Measurements from ENCODE around the gene RAB31. TPM values are rescaled to one million over a fixed set of nuclear protein-coding genes. Genes with fewer than 3 reads are reported as not detected.
A peak's percentile ranks its signal among the peaks of the same experiment; 100 is the strongest.
"Not testable (repeated sequence)": the region's sequence is repeated elsewhere in the genome, so short reads cannot be mapped to it uniquely, and the experiment has no call there.

The RAB31 gene
- total RNA-seq, 2 experiments from 2014 or later = not detected

DNA sequence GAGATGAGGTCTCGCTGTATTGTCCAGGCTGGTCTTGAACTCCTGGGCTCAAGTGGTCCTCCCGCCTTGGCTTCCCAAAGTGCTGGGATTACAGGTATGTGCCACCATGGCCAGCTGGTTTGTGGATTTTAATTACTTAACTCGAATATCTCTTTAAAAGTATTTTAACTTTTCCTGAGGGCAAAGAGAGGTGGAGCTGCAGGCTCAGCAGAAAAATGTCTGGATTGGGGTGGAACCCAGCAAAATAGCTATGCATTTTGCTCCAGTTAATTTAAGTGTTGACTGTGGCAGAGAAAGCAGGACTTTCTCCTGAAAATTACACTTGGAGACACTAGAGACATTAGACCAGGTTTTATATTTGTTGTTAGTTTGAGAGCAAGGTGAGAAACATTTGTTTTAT, 142.2 kb downstream of the RAB31 start:
- H3K27ac Mint-ChIP-seq = no peak overlapping the region
- no peak for DNase-seq
- CTCF ChIA-PET = no interaction called here
- no peak overlapping the region for H3K4me3 Mint-ChIP-seq
- H3K4me1 Mint-ChIP-seq (ENCODE audit: low read depth) = no peaks in the 10 kb centered on the region
- H3K27me3 Mint-ChIP-seq (ENCODE audit: low read depth) = peaks cover 35% of the 10 kb centered on the region
- H3K36me3 Mint-ChIP-seq (ENCODE audit: low read depth) = no peaks in the 10 kb centered on the region
- no peak for ATAC-seq
- H3K9me3 Mint-ChIP-seq (ENCODE audit: insufficient read depth) = no peaks in the 10 kb centered on the region
- POLR2A ChIA-PET = no interaction called here

- Mint-ChIP-seq H3K36me3 (ENCODE audit: low read depth) (no peaks in the 10 kb centered on the region), H3K9me3 (ENCODE audit: insufficient read depth) (no peaks in the 10 kb centered on the region), H3K27me3 (ENCODE audit: low read depth) (peaks cover 33% of the 10 kb centered on the region), H3K27ac (no peak overlapping the region), H3K4me3 (no peak overlapping the region), H3K4me1 (ENCODE audit: low read depth) (no peaks in the 10 kb centered on the region)
- POLR2A ChIA-PET = no interaction called here
- DNase-seq (no peak), ATAC-seq (no peak)
- CTCF ChIA-PET = no interaction called here
Measured at GRCh38 chr18:9851511-9851910, 143.4 kb downstream of the RAB31 start.

GRCh38 chr18:9852266-9853081, 144.4 kb downstream of the RAB31 start:
- Mint-ChIP-seq H3K4me3 (no peak overlapping the region), H3K27me3 (ENCODE audit: low read depth) (peaks cover 32% of the 10 kb centered on the region), H3K4me1 (ENCODE audit: low read depth) (no peaks in the 10 kb centered on the region), H3K9me3 (ENCODE audit: insufficient read depth) (no peaks in the 10 kb centered on the region), H3K36me3 (ENCODE audit: low read depth) (no peaks in the 10 kb centered on the region), H3K27ac (no peak overlapping the region)
- CTCF ChIA-PET = no interaction called here
- ATAC-seq = no peak
- POLR2A ChIA-PET = no interaction called here
- DNase-seq = no peak

- POLR2A ChIA-PET = no interaction called here
- ATAC-seq (no peak), DNase-seq (no peak)
- H3K27ac Mint-ChIP-seq = no peak overlapping the region
- H3K4me3 Mint-ChIP-seq = no peak overlapping the region
- no peaks in the 10 kb centered on the region for H3K4me1 Mint-ChIP-seq (ENCODE audit: low read depth)
- CTCF ChIA-PET = no interaction called here
- peaks cover 19% of the 10 kb centered on the region for H3K27me3 Mint-ChIP-seq (ENCODE audit: low read depth)
- no peaks in the 10 kb centered on the region for H3K9me3 Mint-ChIP-seq (ENCODE audit: insufficient read depth)
- H3K36me3 Mint-ChIP-seq (ENCODE audit: low read depth) = no peaks in the 10 kb centered on the region
Measured at GRCh38 chr18:9854801-9855676, 146.9 kb downstream of the RAB31 start.

GRCh38 chr18:9855681-9856080, 147.6 kb downstream of the RAB31 start:
- peaks cover 16% of the 10 kb centered on the region for H3K27me3 Mint-ChIP-seq (ENCODE audit: low read depth)
- H3K27ac Mint-ChIP-seq = no peak overlapping the region
- ChIA-PET CTCF (no interaction called here), POLR2A (no interaction called here)
- no peak for DNase-seq
- no peak for ATAC-seq
- no peaks in the 10 kb centered on the region for H3K4me1 Mint-ChIP-seq (ENCODE audit: low read depth)
- H3K4me3 Mint-ChIP-seq = no peak overlapping the region
- H3K36me3 Mint-ChIP-seq (ENCODE audit: low read depth) = no peaks in the 10 kb centered on the region
- no peaks in the 10 kb centered on the region for H3K9me3 Mint-ChIP-seq (ENCODE audit: insufficient read depth)

GRCh38 chr18:9856092-9856491, 148.0 kb downstream of the RAB31 start:
- ChIA-PET POLR2A (no interaction called here), CTCF (no interaction called here)
- no peaks in the 10 kb centered on the region for H3K4me1 Mint-ChIP-seq (ENCODE audit: low read depth)
- H3K27ac Mint-ChIP-seq = no peak overlapping the region
- ATAC-seq (no peak), DNase-seq (no peak)
- no peaks in the 10 kb centered on the region for H3K36me3 Mint-ChIP-seq (ENCODE audit: low read depth)
- H3K4me3 Mint-ChIP-seq = no peak overlapping the region
- H3K9me3 Mint-ChIP-seq (ENCODE audit: insufficient read depth) = no peaks in the 10 kb centered on the region
- peaks cover 16% of the 10 kb centered on the region for H3K27me3 Mint-ChIP-seq (ENCODE audit: low read depth)

DNA sequence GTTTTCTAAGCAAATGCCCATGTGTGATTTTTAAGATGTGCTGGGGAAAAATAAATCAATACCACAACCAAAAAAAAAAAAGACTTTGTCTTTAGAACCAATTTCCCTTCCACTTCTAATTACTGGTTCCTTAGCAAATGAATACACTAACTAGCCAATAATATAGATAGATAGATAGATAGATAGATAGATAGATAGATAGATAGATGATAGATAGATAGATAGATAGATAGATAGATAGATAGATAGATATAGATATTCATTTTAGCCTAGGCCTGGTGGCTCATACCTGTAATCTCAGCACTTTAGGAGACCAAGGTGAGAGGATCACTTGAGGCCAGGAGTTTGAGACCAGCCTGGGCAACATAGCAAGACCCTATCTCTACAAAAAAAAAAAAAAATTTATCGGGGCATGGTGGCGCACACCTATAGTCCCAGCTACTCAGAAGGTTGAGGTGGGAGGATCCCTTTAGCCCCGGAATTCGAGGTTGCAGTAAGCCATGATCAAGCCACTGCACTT, 149.4 kb downstream of the RAB31 start:
- H3K4me3 Mint-ChIP-seq; H3K27ac Mint-ChIP-seq; CTCF ChIA-PET; ATAC-seq; H3K9me3 Mint-ChIP-seq (ENCODE audit: insufficient read depth); POLR2A ChIA-PET; H3K36me3 Mint-ChIP-seq (ENCODE audit: low read depth); DNase-seq; H3K4me1 Mint-ChIP-seq (ENCODE audit: low read depth): not testable (repeated sequence)
- H3K27me3 Mint-ChIP-seq (ENCODE audit: low read depth) = peaks cover 16% of the 10 kb centered on the region

DNA sequence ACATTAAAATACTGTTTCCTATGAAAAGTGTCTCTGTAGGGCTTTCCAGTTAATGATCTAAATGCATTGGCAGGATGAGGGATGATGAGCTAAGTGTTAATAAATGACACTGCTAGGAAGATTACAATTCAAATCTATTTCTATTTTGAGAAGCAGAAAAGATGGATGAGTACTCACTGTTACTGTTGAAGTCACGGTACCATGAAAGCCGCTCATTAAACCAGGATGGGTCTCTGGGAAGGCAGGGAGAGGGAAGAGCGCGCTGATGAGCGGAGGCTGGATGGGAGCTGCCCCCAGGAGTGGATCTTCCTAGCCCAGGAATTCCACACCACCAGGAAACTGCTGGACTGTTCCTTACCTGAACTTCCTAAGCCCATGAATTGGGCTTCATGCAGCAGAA, 150.5 kb downstream of the RAB31 start:
- peaks cover 13% of the 10 kb centered on the region for H3K27me3 Mint-ChIP-seq (ENCODE audit: low read depth)
- CTCF ChIA-PET = interaction anchor here (1.3 kb wide), 1 partner anchor 9 kb away, joined by 3 read pairs; no protein-coding TSS in a partner anchor
- H3K36me3 Mint-ChIP-seq (ENCODE audit: low read depth) = no peaks in the 10 kb centered on the region
- H3K4me3 Mint-ChIP-seq = no peak overlapping the region
- ATAC-seq (no peak), DNase-seq (no peak)
- POLR2A ChIA-PET = no interaction called here
- peak overlapping the region; percentile 27 for H3K27ac Mint-ChIP-seq
- H3K4me1 Mint-ChIP-seq (ENCODE audit: low read depth) = peaks cover 3% of the 10 kb centered on the region
- no peaks in the 10 kb centered on the region for H3K9me3 Mint-ChIP-seq (ENCODE audit: insufficient read depth)

DNA sequence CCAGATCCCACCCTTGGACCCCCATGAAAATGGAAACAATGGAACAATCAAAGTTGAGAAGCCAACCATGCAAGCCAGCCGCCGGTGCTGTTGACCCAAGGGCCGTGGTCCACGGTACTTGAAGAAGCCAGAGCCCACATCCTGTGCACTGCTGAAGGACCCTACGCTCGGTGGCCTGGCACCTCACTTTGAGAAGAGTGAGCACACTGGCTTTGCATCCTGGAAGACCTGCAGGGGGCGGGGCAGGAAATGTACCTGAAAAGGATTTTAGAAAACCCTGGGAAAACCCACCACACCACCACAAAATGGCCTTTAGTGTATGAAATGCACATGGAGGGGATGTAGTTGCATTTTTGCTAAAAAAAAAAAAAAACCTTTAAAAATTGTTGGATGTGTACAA, 151.1 kb downstream of the RAB31 start:
- no peaks in the 10 kb centered on the region for H3K9me3 Mint-ChIP-seq (ENCODE audit: insufficient read depth)
- H3K36me3 Mint-ChIP-seq (ENCODE audit: low read depth) = no peaks in the 10 kb centered on the region
- H3K4me1 Mint-ChIP-seq (ENCODE audit: low read depth) = peaks cover 3% of the 10 kb centered on the region
- peaks cover 11% of the 10 kb centered on the region for H3K27me3 Mint-ChIP-seq (ENCODE audit: low read depth)
- ATAC-seq = no peak
- H3K27ac Mint-ChIP-seq = no peak overlapping the region
- DNase-seq = no peak
- ChIA-PET POLR2A (no interaction called here), CTCF (interaction anchor here (1.3 kb wide), 1 partner anchor 10 kb away, joined by 3 read pairs; no protein-coding TSS in a partner anchor)
- H3K4me3 Mint-ChIP-seq = no peak overlapping the region

DNA sequence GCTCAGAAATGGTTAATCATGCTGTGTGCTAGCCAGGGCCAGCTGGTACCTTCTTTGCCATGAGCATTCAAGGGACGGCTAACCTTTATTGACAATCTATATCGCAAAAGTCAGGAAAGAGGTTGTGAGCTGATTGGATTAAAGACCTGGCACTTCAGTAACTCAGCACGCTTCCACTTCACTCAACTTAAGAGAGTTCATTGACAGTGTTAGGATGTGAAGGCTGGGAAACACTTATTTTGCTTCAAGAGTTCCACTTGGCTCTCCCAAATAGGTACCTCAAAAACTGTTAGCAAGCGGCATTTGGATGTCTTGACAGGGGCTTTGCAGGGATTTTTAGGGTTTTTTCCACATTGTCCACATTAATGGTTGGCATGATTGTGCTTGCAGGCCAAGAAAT, 152.6 kb downstream of the RAB31 start:
- Mint-ChIP-seq H3K27ac (no peak overlapping the region), H3K27me3 (ENCODE audit: low read depth) (peaks cover 5% of the 10 kb centered on the region), H3K9me3 (ENCODE audit: insufficient read depth) (peaks cover 2% of the 10 kb centered on the region), H3K4me3 (no peak overlapping the region), H3K4me1 (ENCODE audit: low read depth) (peaks cover 3% of the 10 kb centered on the region), H3K36me3 (ENCODE audit: low read depth) (no peaks in the 10 kb centered on the region)
- CTCF ChIA-PET = interaction anchor here (1.0 kb wide), 1 partner anchor 9 kb away, joined by 3 read pairs; no protein-coding TSS in a partner anchor
- POLR2A ChIA-PET = no interaction called here
- no peak for ATAC-seq
- no peak for DNase-seq

DNA sequence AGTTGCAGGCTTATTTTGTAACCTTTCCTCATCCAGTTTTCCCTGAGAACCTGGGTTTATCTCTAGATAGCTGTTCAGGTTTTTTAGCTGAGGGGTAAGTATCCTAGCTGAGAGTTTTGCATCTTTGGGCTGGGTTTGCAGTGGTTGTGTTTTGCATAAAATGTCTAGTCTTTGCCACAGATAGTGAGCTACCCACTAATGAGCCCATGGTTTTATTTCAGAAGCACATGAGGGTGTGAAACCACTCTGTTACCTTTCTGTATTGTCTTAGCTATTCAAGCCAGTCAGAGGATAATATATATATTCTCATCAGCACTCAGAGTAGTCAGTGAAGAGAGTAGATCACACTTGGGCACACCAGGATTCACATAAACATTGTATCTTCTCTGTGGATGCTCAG, 153.1 kb downstream of the RAB31 start:
- no peaks in the 10 kb centered on the region for H3K36me3 Mint-ChIP-seq (ENCODE audit: low read depth)
- H3K27me3 Mint-ChIP-seq (ENCODE audit: low read depth) = peaks cover 5% of the 10 kb centered on the region
- H3K27ac Mint-ChIP-seq = no peak overlapping the region
- no peak for ATAC-seq
- ChIA-PET POLR2A (no interaction called here), CTCF (no interaction called here)
- H3K4me1 Mint-ChIP-seq (ENCODE audit: low read depth) = peaks cover 3% of the 10 kb centered on the region
- no peak for DNase-seq
- peaks cover 6% of the 10 kb centered on the region for H3K9me3 Mint-ChIP-seq (ENCODE audit: insufficient read depth)
- H3K4me3 Mint-ChIP-seq = no peak overlapping the region

- Mint-ChIP-seq H3K27me3 (ENCODE audit: low read depth) (peaks cover 5% of the 10 kb centered on the region), H3K9me3 (ENCODE audit: insufficient read depth) (peaks cover 9% of the 10 kb centered on the region), H3K27ac (no peak overlapping the region), H3K4me1 (ENCODE audit: low read depth) (peaks cover 3% of the 10 kb centered on the region), H3K36me3 (ENCODE audit: low read depth) (no peaks in the 10 kb centered on the region), H3K4me3 (no peak overlapping the region)
- DNase-seq (no peak), ATAC-seq (no peak)
- ChIA-PET CTCF (no interaction called here), POLR2A (no interaction called here)
Measured at GRCh38 chr18:9861933-9862332, 153.8 kb downstream of the RAB31 start.
